Measurements from ENCODE around the gene QPCTL.

DNA sequence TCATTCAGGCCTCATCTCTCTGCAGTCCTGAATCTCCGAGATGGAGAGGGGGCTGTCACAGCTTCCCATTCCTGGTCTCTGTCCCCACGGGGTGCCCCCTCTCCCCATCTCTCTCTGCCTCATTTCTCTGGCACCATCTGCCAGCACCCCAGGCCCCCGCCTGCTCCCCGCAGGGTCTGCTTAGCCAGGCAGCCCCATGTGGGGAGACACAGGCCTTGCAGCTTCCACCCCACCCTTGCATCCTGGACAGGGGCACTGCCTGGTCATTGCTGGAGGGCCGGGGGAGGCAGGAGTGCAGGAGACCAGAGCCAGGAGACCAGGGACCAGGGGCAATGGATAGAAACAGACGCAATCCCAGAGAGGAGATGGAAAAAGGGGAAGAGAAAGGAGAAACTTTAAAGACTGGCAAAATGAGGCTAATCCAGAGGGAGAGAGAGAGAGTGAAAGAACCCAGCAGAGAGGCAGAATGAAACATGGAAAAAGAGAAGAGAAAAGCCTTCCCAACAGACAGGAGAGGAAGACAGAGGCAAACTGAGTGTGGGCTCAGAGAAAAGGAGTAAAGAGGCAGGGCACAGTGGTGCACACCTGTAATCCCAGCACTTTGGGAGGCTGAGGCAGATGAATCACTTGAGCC is 33.3 kb upstream of the QPCTL start:
- TF ChIP-seq CTCF (IDR thresholded peaks at IDR 0.05) (no peak), POLR2A (IDR thresholded peaks at IDR 0.05) (no peak)

Measured in thyroid gland (tissue), 4 donors.